IPS DF 6.9 (cell line): ENCODE data around the gene PSMA6.
"Not testable (repeated sequence)": the region's sequence is repeated elsewhere in the genome, so short reads cannot be mapped to it uniquely, and the experiment has no call there.

Experiments
- DNase-seq: peaks from one replicate; pipeline ENCODE4 v3.0.0-alpha.2; 2013; ENCODE audit warnings: low read depth, low spot score
- H3K27ac ChIP-seq: one replicate; pipeline ENCODE4 v1.5.1; 2013; ENCODE audit warnings: low read length, control low read depth
- H3K27me3 ChIP-seq: 2 replicates; pipeline ENCODE4 v1.6.1; 2013; ENCODE audit warnings: mild to moderate bottlenecking, low read length; ENCODE audit not compliant: control insufficient read depth, insufficient read depth
- H3K36me3 ChIP-seq: 2 replicates; pipeline ENCODE4 v1.6.1; 2013; ENCODE audit warnings: low read length; ENCODE audit not compliant: control insufficient read depth, insufficient read depth
- H3K4me1 ChIP-seq: 2 replicates; pipeline ENCODE4 v1.6.1; 2013; ENCODE audit warnings: low read length; ENCODE audit not compliant: control insufficient read depth, insufficient read depth
- H3K4me3 ChIP-seq: 2 replicates; pipeline ENCODE4 v1.5.1; 2013; ENCODE audit warnings: mild to moderate bottlenecking, low read length
- H3K9me3 ChIP-seq: 2 replicates; pipeline ENCODE4 v1.6.1; 2013; ENCODE audit warnings: low read length, inconsistent platforms; ENCODE audit not compliant: control insufficient read depth, insufficient read depth
- WGBS: extraction: QIAGEN DNeasy Blood & Tissue Kit; methylation state at CpG from one replicate; pipeline ENCODE4 v1.1.7; 2013; ENCODE audit warnings: mixed read lengths, missing lambda C conversion rate; ENCODE audit not compliant: insufficient read length, insufficient coverage; 5-methylcytosine and 5-hydroxymethylcytosine counted together

Gene PSMA6

DNA sequence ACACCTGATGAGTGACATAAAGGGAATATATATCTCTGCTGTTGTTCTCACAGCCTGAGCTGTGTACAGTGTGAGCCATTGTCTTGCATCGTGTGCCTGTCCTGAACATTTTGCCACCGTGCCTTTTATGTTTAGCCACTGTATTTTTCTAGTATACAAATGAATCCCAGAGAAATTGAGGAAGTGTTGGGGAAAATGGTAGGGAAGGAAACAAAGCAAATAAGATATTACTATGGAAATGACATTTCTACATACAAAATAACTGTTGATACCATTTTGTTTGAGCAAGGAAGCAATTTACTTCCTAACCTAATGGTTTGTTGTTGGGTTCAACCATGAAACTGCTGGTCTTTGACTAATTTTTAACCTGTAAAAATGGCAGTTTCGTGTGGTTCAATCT lies 5.5 kb downstream of the PSMA6 start:
- no CpG with 5 or more reads among the region's 3 CpGs for WGBS
- Histone ChIP-seq H3K36me3 (no peaks in the 10 kb centered on the region), H3K27me3 (no peaks in the 10 kb centered on the region), H3K4me1 (no peaks in the 10 kb centered on the region), H3K9me3 (no peaks in the 10 kb centered on the region), H3K4me3 (no peak overlapping the region), H3K27ac (no peak overlapping the region)
- DNase-seq = no peak

DNA sequence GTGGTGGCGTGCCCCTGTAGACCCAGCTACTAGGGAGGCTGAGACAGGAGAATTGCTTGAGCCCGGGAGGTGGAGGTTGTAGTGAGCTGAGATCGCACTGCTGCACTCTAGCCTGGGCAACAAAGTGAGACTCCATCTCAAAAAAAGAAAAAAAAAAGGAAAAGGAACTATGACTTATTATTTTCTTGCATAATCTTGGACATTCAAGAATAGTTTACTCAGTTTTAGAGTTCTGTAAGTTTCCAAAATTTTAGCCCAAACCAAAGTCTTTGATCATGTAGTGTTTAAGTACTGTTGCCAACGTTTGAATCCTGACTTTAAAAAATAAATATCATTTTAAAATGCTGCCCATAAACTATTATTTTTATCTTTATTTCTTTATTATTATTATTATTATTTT lies 6.2 kb downstream of the PSMA6 start:
- WGBS = no CpG with 5 or more reads among the region's 4 CpGs
- H3K36me3 ChIP-seq = no peaks in the 10 kb centered on the region

DNA sequence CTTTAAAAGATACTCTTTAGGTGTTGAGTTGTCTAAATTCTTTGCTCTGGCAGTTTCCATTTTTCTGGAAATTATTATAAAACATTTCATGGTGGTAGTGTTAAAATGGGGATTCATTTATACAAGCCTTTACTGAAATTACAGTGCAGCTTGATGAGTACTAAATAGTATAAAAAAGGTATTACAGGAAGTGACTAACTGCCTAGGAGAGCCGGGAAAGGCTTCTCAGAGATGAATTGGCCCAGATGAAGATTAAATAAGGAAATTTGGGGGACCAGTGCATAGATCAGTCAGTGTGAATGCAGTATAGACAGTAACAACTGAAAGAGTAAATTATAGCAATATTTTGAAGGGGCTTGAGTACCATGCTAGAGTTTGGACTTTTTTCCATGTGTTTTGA lies 7.5 kb downstream of the PSMA6 start:
- H3K36me3 ChIP-seq = no peaks in the 10 kb centered on the region
- H3K27me3 ChIP-seq = no peaks in the 10 kb centered on the region
- no peak overlapping the region for H3K27ac ChIP-seq
- no peak overlapping the region for H3K4me3 ChIP-seq
- no peaks in the 10 kb centered on the region for H3K4me1 ChIP-seq
- DNase-seq = no peak
- H3K9me3 ChIP-seq = no peaks in the 10 kb centered on the region
- WGBS = no CpG with 5 or more reads among the region's 1 CpG

More for the DNA sequence above, 6.2 kb downstream of the PSMA6 start:
- Histone ChIP-seq H3K27ac (no peak overlapping the region), H3K4me3 (no peak overlapping the region), H3K27me3 (no peaks in the 10 kb centered on the region), H3K9me3 (no peaks in the 10 kb centered on the region), H3K4me1 (no peaks in the 10 kb centered on the region)
- no peak for DNase-seq

DNA sequence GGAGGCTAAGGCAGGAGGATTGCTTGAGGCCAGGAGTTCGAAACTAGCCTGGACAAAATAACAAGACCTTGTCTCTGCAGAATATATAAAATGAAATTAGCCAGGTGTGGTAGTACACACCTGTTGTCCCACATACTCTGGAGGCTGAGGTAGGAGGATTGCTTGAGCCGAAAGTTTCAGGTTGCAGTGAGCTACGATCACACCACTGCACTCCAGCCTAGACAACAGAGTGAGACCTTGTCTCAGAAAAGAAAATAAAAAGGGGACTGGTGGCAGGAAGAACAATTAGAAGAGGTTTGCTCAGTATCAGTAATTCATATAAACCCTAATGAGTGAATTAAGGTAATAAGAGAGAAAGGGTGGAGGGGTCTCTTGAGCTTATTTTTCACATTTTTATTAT lies 8.0 kb downstream of the PSMA6 start:
- Histone ChIP-seq H3K9me3 (no peaks in the 10 kb centered on the region), H3K27ac (no peak overlapping the region), H3K27me3 (no peaks in the 10 kb centered on the region), H3K4me3 (no peak overlapping the region), H3K36me3 (no peaks in the 10 kb centered on the region), H3K4me1 (no peaks in the 10 kb centered on the region)
- no peak for DNase-seq
- no CpG with 5 or more reads among the region's 3 CpGs for WGBS

DNA sequence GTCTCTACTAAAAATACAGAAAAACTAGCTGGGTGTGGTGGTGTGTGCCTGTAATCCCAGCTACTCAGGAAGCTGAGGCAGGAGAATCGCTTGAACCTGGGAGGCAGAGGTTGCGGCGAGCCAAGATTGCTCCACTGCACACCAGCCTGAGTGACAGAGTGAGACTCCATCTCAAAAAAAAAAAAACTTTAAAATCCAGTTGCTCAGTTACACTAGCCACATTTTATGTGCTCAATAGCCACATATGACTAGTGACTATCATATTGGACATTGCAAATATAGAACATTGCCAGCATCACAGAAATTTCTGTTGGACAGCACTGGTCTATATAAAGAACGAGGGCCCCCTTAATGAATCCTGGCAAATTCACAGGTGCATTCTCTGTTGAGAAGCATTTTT lies 9.2 kb downstream of the PSMA6 start:
- not testable (repeated sequence) for DNase-seq, H3K27me3 ChIP-seq, H3K4me1 ChIP-seq, H3K36me3 ChIP-seq, H3K4me3 ChIP-seq, H3K27ac ChIP-seq, H3K9me3 ChIP-seq
- WGBS = no CpG with 5 or more reads among the region's 4 CpGs

DNA sequence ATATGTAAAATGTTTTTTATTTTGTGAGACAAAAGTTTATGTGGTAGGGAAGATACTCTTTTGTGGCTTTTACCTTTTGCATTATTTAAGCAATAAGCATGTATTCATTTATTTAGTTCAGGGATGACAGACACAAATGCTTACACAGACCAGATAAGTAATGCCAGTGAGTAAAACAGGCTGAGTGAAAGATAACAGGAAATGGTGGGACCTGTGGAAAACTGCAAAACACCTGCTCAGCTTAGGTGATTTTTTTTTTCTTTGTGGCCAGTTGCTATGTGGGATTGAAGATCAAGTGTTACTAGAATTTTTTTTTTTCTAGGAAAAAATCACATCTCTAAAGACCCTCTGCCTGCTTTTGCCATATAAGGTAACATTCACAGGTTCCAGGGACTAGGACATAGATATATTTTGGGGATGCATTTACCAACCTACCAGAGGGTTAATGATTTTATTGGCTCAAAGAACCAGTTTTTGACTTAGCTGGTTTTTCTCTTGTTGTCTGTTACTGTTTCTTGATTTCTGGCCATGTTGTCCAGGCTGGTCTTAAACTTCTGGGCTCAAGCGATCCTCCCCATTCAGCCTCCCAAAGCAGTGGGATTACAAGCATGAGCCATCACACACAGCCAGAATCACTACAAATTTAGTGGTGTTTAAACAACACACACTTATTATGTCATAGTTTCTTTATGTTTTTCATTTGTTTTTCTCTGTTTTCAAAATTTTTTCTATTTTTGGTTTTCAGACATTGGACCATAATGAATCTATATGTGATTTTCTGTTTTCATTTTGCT lies 9.8 kb downstream of the PSMA6 start:
- Histone ChIP-seq H3K4me3 (no peak overlapping the region), H3K27ac (no peak overlapping the region), H3K27me3 (no peaks in the 10 kb centered on the region), H3K9me3 (no peaks in the 10 kb centered on the region), H3K36me3 (no peaks in the 10 kb centered on the region), H3K4me1 (no peaks in the 10 kb centered on the region)
- WGBS = no CpG with 5 or more reads among the region's 1 CpG
- no peak for DNase-seq

DNA sequence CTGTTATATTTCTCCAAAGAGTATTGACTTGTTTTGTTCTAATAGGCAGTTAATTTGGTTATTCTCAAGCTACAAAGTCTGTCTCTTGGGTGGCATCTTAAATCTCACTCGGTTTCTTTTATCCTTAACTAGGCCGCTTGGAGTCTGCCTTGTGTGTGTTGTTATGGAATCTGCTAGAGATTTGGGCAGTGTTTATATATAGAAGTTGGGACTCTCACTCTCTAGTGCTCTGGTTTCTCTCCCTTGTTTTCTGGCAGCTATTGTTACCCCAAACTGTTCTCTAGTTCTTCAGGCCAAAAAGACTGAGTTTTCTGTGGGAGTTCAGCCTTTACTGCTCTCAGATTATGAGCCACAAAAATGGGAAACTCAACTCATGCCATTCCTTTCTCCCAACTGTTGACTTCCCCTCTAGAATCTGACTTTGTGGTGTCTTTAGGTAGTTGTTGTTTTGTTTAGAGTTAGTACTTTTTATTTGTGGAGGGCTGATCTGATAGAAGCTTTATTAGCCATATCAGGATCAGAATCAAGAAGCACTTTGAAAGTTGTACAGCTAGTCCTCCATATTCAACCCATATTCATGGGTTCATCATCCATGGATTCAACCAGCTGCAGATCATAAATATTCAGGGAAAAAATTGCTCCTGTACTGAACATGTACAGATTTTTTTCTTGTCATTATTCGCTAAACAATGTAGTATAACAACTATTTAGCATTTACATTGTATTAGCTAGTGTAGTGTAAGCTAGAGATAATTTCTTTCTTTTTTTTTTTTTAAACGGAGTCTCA lies 11.2 kb downstream of the PSMA6 start:
- H3K4me1 ChIP-seq = no peaks in the 10 kb centered on the region
- H3K27ac ChIP-seq = no peak overlapping the region
- H3K27me3 ChIP-seq = no peaks in the 10 kb centered on the region
- DNase-seq = no peak
- no peaks in the 10 kb centered on the region for H3K9me3 ChIP-seq
- WGBS = no CpG with 5 or more reads among the region's 4 CpGs
- no peak overlapping the region for H3K4me3 ChIP-seq
- no peaks in the 10 kb centered on the region for H3K36me3 ChIP-seq

DNA sequence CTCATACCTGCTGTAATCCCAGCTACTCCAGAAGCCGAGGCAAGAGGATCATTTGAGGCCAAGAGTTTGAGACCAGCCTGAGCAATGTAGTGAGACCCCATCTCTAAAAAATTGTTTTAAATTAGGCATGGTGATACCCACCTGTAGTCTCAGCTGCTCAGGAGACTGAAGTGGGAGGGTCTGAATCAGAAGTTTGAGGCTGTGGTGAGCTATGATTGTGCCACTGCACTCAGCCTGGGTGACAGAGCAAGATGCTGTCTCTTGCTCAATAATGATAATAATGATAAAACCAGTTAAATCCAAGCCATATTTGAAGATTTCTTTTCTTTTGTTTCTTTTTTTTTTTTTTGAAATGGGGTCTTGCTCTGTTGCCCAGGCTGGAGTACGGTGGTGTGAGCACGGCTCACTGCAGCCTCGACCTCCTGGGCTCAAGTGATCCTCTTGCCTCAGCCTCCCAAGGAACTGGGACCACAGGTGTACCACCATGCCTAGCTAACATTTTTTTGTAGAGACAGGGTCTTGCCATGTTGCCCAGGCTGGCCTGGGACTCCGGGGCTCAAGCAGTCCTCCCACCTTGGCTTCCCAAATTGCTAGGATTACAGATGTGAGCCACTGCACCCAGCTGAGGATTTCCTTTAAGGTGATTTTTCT lies 12.8 kb downstream of the PSMA6 start:
- Histone ChIP-seq H3K27ac (no peak overlapping the region), H3K27me3 (no peaks in the 10 kb centered on the region), H3K36me3 (no peaks in the 10 kb centered on the region), H3K4me1 (no peaks in the 10 kb centered on the region), H3K4me3 (no peak overlapping the region), H3K9me3 (no peaks in the 10 kb centered on the region)
- no peak for DNase-seq
- WGBS = no CpG with 5 or more reads among the region's 5 CpGs

DNA sequence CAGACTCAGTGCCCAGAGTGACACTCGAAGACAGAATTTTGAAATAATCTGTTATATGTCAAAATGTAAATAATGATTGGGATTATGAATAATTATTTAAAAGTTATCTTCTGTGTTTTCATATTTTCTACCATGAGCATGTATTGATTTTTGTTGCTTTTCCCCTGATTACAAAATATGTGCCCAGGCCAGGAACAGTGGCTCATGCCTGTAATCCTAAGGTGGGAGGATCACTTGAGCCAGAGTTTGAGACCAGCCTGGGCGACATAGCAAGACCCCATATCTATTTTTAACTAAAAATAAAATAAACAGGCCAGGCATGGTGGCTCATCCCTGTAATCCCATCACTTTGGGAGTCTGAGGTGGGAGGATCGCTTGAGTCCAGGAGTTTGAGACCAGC lies 13.5 kb downstream of the PSMA6 start:
- Histone ChIP-seq H3K27me3 (no peaks in the 10 kb centered on the region), H3K27ac (no peak overlapping the region), H3K9me3 (no peaks in the 10 kb centered on the region), H3K4me3 (no peak overlapping the region), H3K4me1 (no peaks in the 10 kb centered on the region), H3K36me3 (no peaks in the 10 kb centered on the region; the same call in 1 of the 2 replicates)
- DNase-seq = no peak
- no CpG with 5 or more reads among the region's 3 CpGs for WGBS

DNA sequence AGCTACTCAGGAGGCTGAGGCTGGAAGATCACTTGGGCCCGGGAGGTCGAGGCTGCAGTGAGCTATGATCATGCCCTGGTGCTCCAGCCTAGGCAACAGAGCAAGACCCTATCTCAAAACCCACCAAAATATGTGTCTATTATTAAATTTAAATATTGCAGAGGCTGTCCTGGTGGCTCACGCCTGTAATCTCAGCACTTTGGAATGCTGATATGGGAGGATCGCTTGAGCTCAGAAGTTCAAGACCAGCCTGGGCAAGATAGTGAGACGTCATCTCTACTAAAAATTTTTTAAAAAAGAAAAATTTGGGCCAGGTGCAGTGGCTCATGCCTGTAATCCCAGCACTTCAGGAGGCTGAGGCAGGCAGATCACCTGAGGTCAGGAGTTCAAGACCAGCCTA lies 13.9 kb downstream of the PSMA6 start:
- WGBS = no CpG with 5 or more reads among the region's 5 CpGs
- Histone ChIP-seq H3K36me3 (no peaks in the 10 kb centered on the region; the same call in 1 of the 2 replicates), H3K27me3 (no peaks in the 10 kb centered on the region), H3K4me1 (no peaks in the 10 kb centered on the region), H3K4me3 (no peak overlapping the region), H3K27ac (no peak overlapping the region), H3K9me3 (no peaks in the 10 kb centered on the region)
- DNase-seq = no peak
